ENCODE measurements around the gene C15orf62.
A peak's percentile ranks its signal among the peaks of the same experiment; 100 is the strongest.

Gene C15orf62, protein sequence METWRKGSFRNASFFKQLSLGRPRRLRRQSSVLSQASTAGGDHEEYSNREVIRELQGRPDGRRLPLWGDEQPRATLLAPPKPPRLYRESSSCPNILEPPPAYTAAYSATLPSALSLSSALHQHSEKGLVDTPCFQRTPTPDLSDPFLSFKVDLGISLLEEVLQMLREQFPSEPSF

GRCh38 chr15:40769274-40770146, at the start of gene C15orf62:
Gene C15orf62, plus strand, starts transcription at chr15:40769980. Its CDS starts 516 bp downstream, at chr15:40770496.
- peak; percentile 37 for DNase-seq

DNA sequence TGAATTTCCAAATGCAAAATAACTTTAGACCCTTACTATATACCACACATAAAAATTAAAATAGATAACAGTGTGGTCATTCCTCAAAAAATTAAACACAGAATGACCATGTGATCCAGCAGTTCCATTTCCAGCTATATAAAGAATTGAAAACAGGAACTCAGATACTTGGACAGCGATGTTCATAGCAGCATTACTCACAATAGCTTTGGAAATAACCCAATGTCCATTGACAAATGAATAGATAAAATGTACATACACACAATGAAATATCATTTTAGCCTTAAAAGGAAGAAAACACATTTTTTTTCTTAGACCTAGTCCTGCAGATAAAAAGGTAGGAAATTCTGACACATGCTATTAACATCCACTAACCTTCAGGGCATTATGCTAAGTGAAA, 48.1 kb upstream of the C15orf62 start:
- no peak for DNase-seq

DNA sequence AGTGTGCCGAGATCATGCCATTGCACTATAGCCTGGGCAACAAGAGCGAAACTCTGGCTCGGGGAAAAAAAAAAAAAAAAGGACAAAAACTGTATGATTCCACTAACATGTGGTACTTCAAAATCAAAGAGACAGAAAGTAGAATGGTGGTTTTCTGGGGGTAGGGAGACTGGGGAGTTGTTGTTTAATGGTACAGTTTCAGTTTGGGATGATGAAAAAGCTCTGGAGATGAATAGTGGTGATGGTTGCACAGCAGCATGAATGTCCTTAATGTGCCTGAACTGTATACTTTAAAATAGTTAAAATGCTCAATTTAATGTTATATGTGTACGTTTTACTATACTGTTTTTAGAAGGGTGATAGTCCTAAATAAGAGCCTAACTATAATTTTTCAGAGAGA, 47.4 kb upstream of the C15orf62 start:
- no peak for DNase-seq

DNA sequence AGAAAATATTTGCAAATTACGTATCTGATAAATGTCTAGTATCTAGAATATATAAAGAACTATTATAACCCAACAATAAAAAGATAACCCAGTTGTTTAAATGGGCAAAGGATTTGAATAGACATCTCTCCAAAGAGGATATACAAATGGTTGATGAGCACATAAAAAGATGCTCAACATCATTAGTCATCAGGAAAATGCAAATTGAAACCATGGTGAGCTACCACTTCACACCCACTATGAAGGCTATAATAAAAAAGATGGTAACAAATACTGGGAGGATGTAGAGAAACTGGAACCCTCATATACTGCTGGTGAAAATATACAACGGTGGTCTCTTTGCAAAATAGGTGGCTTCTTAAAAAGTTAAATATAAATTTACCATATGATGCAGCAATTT, 46.8 kb upstream of the C15orf62 start:
- no peak for DNase-seq

- DNase-seq: no peak
Observed at GRCh38 chr15:40723919-40724318, 45.9 kb upstream of the C15orf62 start.

GRCh38 chr15:40731034-40731433, 38.7 kb upstream of the C15orf62 start:
- DNase-seq: no peak

DNA sequence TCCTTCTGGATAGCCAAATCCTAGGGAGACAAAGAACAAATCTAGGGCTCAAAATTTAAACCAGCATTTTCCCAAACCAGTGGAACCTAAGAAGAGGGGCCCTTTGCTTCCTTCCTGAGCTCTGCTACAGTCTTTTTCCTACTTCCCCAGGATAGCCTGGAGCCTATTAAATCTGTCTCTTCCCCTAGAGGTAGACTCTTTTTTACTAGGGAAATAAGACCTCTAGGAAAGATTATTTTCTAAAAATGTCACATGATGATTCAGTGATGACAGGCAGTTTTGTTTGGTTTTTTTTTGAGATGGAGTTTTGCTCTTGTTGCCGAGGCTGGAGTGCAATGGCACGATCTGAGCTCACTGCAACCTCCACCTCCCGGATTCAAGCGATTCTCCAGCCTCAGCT, 33.2 kb upstream of the C15orf62 start:
- no peak for DNase-seq

DNA sequence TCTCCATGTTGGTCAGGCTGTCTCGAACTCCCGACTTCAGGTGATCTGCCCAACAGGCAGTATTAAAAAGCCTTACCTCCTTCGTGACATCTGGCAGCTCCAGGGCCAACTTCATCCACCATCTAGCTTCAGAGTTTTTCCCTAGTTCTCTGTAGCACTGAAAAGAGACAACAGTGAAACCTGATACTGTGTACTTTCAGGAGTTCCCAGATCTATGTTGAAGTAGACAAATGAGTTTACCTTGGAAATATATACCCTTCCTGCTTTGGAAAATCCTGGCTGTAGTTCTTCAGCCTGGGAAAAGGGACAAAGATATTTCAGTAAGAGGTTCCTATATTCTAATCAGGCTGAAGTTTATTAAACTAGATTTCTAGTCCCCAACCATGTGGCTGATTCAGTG, 32.7 kb upstream of the C15orf62 start:
- DNase-seq: no peak

GRCh38 chr15:40739047-40739446, 30.7 kb upstream of the C15orf62 start:
- no peak for DNase-seq

DNA sequence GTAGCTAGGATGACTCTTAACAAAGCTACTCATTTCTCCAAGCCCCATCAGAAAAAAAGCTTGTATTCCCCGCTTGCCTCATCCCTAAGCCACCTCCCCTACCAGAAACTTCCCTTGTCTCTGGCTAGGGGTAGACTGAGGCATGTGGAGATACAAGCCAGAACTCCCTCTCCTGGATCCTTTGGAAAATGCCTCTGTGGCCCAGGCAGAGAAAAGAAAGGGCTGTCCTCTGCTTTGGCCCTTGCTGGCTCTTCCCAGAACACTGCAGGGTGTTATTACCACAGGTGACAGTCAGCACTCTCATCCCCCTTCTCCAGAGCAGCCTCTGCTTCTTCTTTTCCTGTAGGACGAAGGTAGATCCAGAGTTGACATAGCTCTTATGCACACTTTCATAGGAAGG, 29.9 kb upstream of the C15orf62 start:
- no peak for DNase-seq

DNA sequence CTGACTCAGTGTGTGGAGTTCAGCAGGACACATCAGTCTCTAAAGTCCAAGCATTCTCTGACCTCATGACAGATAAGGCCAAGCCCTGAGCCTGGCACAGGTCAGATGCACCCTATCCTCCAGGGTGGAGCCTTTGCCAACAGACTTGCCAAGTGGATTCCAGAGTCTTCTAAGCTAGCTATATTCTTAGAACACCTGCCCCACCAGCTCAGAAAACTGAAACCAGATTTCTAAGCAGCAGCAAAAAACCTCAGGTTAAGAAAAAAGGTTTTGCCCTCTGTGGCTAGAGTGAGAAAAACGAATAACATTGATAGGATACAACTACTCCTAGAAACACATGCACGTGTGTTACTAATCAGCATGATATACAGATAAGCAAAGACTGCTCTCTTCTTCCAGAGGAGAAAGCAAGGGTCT, 26.3 kb upstream of the C15orf62 start:
- DNase-seq: no peak

- DNase-seq: no peak
Observed at GRCh38 chr15:40743921-40744814, 25.6 kb upstream of the C15orf62 start.

- no peak for DNase-seq
Observed at GRCh38 chr15:40744815-40745152, 25.0 kb upstream of the C15orf62 start.

DNA sequence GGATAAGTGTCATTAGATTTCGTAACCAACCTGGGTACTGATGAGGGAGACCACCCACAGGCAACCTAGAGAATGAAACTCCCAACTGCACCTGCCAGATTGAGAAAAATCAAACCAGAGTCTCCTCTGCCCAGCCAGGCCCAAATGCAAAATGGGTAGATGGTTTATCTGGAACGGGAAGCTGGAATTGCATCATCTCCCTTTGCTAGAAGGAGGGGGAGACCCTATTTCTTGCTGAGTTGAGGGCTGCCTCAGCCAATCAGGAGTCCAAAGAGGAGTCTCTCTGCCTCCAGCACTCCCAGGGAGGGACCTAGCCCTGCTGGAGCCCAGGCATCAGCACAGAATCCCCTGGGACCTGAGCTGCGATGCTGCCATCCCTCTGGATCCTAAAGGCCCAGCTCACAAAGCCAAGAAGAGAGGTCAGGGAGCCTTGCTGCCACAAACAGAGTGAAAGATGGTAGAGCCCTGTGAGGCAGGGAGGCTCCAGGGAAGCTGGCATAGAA, 22.8 kb upstream of the C15orf62 start:
- no peak for DNase-seq

DNA sequence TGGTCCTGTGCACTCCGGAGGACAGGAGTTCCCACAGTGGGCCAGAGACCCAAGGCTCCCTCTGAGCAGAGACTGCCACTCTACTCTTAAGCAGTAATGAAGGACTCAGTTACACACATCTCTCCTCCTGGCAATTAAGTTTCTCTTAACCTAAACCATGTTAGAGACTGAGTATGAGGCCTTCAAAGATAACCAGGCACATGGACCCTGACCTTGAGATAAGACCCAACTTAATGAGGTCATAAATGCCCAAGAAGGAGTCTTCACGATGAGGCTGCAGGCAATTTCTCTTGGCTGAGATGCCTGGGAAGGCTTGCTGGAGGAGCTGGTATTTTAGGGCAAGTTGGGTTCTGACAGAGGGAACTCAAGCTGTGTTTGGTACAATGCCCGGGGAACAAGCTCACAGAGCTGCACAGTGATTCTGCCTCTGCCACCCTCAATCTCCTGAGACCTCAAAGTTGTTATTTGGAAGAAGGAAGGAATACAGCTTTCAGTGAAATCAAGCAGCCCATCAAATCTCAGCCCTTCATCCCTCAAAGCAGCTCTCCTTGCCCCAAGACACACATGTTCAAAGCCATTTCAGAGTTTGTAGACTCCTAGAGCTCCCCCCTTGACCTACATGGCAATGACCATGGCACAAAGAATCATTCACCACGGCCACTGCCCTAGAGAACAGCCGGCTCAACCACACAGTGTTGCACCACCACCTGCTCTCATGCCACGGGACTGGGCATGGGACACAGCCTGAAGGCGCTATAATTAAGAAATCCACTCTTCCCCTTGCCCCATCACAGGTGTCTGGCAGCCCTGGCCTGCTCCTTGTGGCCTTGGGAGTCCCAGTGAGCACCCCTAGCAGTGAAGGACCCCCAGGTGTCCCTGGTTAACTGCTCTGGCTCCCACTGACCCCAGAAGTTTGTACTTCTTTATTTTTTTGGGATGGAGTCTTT, 21.8 kb upstream of the C15orf62 start:
- DNase-seq: no peak

DNA sequence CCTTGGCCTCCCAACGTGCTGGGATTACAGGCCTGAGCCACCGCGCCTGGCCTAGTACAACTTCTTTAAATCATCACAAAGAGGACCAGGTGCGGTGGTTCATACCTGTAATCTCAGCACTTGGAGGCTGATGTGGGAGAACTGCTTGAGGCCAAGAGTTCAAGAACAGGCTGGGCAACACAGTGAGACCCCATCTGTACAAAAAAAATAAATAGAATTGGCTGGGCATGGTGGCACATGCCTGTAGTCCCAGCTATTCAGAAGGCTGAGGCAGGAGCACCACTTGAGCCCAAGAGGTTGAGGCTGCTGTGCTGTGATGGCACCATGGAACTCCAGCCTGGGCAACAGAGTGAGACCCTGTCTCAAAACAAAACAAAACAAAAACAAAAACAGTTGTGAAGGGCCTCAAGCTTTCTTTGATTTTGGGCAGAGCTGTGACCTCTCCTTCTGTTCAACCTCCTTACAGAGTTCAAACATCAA, 20.6 kb upstream of the C15orf62 start:
- no peak for DNase-seq

DNA sequence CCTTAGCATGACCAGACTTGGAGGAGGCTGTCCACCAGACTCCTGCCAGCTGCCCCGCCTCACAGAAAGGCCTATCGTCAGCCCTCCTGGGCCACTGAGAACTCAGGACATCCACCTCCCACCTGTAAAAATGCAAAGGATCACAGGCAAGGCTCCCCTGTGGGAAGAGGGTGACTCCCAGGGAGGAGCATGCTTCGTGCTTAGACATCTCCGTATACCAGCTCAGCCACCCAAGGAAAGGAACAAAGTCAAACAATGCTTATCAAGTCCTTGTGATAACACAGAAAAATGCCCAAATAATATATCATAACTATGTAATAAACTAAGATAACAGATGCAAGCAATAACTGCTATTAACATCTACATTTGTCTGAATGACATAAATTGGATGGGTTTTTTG, 18.9 kb upstream of the C15orf62 start:
- DNase-seq: no peak

- DNase-seq: no peak
Observed at GRCh38 chr15:40751745-40752144, 18.0 kb upstream of the C15orf62 start.

DNA sequence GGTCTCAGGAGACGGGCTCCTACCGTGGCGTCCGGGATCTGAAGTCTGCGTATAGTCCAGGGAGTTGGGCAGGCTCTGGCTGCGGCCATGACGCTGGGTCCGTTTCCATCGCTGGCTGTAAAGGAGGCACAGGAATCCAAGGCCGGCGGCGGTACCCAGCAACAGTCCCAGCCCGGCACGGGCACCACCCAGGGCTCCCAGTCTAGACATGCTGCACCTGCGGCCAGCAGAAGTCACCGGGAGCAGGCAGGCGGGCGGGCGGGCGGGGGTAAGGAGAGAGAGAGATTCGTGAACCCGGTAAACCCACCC, 15.3 kb upstream of the C15orf62 start:
- DNase-seq: peak; percentile 27

GRCh38 chr15:40754883-40755811, 14.6 kb upstream of the C15orf62 start, which contains the start of gene RMDN3:
Gene RMDN3, minus strand, starts transcription at chr15:40755254. Its CDS starts 471 bp downstream, at chr15:40754783.
- DNase-seq: peak; percentile 88

GRCh38 chr15:40755812-40756208, 14.0 kb upstream of the C15orf62 start:
- DNase-seq: peak; percentile 37

Measured in NCI-H146 (cell line).